GM10847 (cell line): Measurements from ENCODE around the gene EXOC3L2.

Experiments
- POLR2A ChIP-seq: IDR thresholded peaks from 2 replicates; pipeline ENCODE4 v1.6.1; 2011; ENCODE audit not compliant: insufficient read length; ENCODE audit errors: extremely low read depth

EXOC3L2 gene

DNA sequence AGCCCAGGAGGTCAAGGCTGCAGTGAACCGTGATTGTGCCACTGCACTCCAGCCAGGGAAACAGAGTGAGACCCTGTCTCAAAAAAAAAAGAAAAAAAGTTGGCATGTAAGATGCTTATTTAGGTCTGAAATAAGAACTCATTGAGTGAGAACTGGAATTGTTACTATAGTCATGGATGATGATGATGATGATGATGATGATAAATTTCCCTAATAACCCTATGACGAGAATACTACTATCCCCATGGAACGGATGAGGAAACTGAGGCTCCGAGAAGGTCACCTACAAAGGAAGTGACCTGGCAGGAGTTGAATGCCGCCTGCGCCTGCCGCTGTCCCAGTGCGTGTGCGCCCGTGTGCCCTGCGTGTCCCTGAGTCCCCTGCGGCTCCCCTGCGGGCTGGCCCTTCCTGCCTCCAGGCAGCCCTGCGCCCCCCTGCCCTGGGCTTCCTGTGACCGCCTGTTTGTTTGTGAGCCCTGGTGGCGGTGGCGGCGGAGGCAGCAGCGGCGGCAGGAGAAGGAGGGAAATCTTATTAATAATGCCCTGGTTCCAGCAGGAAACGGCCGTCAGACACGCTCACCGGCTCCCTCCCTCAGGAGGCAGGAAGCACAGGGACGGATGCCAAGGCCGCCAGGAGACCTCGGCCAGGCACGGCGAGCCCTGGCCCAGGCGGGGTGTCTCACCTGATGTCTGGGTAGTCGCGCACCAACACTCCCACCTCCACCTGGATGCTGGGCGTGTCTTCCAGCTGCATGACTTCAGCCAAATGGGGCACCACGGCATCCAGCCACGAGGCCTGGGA, 29.6 kb downstream of the EXOC3L2 start:
- TF ChIP-seq POLR2A: no peak

DNA sequence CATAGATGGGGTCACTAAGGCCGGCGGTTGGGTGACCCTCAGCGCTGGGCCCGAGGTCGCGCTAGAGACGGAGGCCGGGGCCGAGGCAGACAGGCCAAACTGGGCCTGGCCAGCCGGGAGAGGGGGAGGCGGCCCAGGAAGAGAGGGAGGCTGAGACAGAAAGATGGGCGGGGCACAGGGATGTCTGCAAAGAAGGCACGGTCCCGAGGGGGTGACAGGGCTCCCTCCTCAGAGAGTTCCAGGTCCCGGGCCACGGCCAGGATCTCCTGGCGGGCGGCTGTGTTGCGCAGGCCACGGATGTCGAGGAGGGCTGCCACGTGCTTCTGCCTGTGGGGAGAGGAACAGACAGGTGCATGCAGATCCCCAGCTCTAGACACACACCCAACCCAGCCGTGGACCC, 32.2 kb downstream of the EXOC3L2 start:
- no peak for TF ChIP-seq POLR2A

DNA sequence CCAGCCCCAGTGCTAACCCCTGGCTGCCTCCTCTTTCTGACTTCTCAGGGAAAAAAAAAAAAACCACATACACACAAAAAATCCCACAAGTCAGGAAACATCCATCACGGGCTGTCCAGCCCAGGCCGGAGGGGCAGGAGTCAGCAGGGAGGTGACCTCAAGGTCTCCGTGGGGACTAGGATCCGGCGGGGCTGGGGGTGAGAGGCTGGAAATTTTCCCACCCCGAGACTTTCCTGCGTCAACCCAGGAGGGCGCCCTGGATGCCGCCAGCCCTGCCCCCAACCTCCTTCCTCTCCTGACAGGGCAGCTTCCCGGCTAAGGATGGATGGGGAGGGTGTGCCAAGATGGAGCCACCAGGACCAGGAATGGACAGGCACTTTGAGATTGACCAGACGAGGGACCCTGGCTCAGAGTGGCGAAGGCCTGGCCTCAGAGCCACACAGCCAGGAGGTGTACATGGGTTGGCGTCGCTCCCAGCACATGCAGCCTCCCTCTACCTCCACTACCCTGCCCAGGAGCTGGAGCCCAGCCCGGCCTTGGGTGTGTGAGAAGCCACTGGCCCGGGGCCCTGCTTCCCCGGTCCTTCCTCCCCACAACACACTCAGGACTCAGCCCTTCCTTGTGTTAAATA, 33.3 kb downstream of the EXOC3L2 start:
- TF ChIP-seq POLR2A: no peak

DNA sequence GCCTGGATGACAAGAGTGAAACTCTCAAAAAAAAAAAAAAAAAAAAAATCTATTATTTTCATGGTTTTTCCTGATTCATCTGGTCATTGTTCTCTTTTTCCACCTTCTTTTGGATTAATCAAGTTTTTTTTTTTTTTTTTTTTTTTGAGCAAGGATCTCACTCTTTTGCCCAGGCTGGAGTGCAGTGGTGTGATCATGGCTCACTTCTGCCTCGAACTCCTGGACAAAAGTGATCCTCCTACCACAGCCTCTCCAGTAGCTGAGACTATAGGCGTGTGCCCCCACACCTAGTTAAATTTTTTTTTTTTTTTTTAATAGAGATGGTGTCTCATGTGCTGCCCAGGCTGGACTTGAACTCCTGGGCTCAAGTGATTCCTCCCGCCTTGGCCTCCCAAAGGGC, 38.9 kb downstream of the EXOC3L2 start:
- TF ChIP-seq POLR2A: no peak

DNA sequence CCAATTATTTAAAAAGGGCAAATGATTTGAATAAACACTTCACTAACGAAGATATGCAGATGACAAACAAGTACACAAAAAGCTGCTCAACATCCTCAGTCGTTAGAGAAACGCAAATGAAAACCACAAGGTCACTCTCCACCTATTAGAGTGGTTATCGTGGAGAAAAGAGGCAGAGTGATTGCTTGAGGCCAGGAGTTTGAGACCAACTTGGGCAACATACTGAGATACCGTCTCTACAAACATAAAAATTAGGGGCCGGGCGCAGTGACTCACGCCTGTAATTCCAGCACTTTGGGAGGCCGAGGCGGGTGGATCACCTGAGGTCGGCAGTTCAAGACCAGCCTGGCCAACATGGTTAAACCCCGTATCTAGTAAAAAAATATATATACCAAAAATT, 39.4 kb downstream of the EXOC3L2 start:
- no peak for TF ChIP-seq POLR2A

- no peak for TF ChIP-seq POLR2A
Measured at GRCh38 chr19:45202637-45203036, 42.6 kb downstream of the EXOC3L2 start.

GRCh38 chr19:45200568-45200967, 44.6 kb downstream of the EXOC3L2 start:
- TF ChIP-seq POLR2A: no peak

GRCh38 chr19:45195764-45196163, 49.4 kb downstream of the EXOC3L2 start:
- TF ChIP-seq POLR2A: no peak

DNA sequence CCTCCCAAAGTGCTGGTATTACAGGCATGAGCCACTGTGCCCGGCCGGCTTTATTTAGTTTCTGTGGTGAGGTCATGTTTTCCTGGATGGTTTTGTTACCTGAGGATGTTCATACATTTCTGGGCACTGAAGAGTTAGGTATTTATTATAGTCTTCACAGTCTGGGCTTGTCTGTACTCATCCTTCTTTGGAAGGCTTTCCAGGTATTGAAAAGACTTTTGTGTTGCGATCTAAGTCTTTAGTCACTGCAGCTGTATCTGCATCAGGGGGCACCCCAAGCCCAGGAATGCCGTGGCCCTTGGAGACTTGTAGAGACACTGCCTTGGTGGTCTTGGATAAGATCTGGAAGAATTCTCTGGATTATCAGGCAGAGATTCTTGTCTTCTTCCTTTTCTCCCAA, 53.8 kb downstream of the EXOC3L2 start:
- TF ChIP-seq POLR2A: no peak

GRCh38 chr19:45189971-45190370, 55.2 kb downstream of the EXOC3L2 start:
- no peak for TF ChIP-seq POLR2A

GRCh38 chr19:45187421-45188100, 57.6 kb downstream of the EXOC3L2 start:
- no peak for TF ChIP-seq POLR2A

GRCh38 chr19:45186509-45187334, 58.5 kb downstream of the EXOC3L2 start:
- no peak for TF ChIP-seq POLR2A

DNA sequence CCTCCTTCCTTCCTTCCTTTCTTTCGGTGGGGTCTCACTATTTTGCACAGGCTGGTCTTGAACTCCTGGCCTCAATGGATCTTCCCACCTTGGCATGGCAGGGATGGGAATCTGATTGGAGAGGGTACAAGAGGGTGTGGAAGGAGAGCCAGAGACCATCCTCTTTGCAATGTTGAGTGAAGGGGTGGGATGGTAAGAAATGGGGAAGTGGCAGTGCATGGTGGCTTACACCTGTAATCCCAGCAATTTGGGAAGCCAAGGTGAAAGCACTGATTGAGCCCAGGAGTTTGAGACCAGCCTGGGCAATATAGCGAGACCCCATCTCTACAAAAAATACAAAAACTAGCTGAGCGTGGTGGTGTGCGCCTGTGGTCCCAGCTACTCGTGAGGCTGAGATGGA, 61.1 kb downstream of the EXOC3L2 start:
- TF ChIP-seq POLR2A: no peak

- no peak for TF ChIP-seq POLR2A
Measured at GRCh38 chr19:45182758-45183157, 62.4 kb downstream of the EXOC3L2 start.

GRCh38 chr19:45180936-45181335, 64.3 kb downstream of the EXOC3L2 start:
- TF ChIP-seq POLR2A: no peak
